GM19025 (cell line): ENCODE results near the gene SRXN1.
"Not testable (repeated sequence)": the region's sequence is repeated elsewhere in the genome, so short reads cannot be mapped to it uniquely, and the experiment has no call there.

ENCODE experiments used
- ATAC-seq: cut with Tn5 transposase; IDR thresholded peaks from one replicate; pipeline ENCODE4 v1.9.1; 2021; ENCODE audit warnings: mild to moderate bottlenecking, low read depth, moderate library complexity; ENCODE audit not compliant: unreplicated experiment

The SRXN1 gene

GRCh38 chr20:653110-653589, at the start of gene SRXN1:
TSS of gene SRXN1 (minus strand) at chr20:653200. CDS start at chr20:653185, 15 bp downstream.
- peak; percentile 92 for ATAC-seq

- ATAC-seq, result no peak
These were observed 48.6 kb upstream of the SRXN1 start for GRCh38 chr20:701401-702129.

- ATAC-seq, result no peak
These were observed 46.9 kb upstream of the SRXN1 start for GRCh38 chr20:699811-700338.

GRCh38 chr20:699342-699741, 46.3 kb upstream of the SRXN1 start:
- ATAC-seq, result no peak

- no peak for ATAC-seq
These were observed 45.3 kb upstream of the SRXN1 start for GRCh38 chr20:698276-698675.

GRCh38 chr20:697826-698225, 44.8 kb upstream of the SRXN1 start:
- no peak for ATAC-seq

- ATAC-seq, result no peak
These were observed 42.3 kb upstream of the SRXN1 start for GRCh38 chr20:695165-695866.

GRCh38 chr20:694496-694895, 41.5 kb upstream of the SRXN1 start:
- no peak for ATAC-seq

- ATAC-seq, result not testable (repeated sequence)
These were observed 40.8 kb upstream of the SRXN1 start for GRCh38 chr20:693786-694185.

GRCh38 chr20:692044-692443, 39.0 kb upstream of the SRXN1 start:
- no peak for ATAC-seq

GRCh38 chr20:689947-690346, 36.9 kb upstream of the SRXN1 start:
- no peak for ATAC-seq

GRCh38 chr20:689348-689747, 36.3 kb upstream of the SRXN1 start:
- ATAC-seq, result no peak

GRCh38 chr20:688809-689212, 35.8 kb upstream of the SRXN1 start:
- ATAC-seq, result no peak

- ATAC-seq, result no peak
These were observed 34.6 kb upstream of the SRXN1 start for GRCh38 chr20:687468-688203.

GRCh38 chr20:684676-685319, 31.8 kb upstream of the SRXN1 start:
- ATAC-seq, result no peak

- ATAC-seq, result no peak
These were observed 29.1 kb upstream of the SRXN1 start for GRCh38 chr20:682123-682522.

GRCh38 chr20:680638-681187, 27.7 kb upstream of the SRXN1 start:
- no peak for ATAC-seq

GRCh38 chr20:677957-678356, 25.0 kb upstream of the SRXN1 start:
- ATAC-seq, result no peak

GRCh38 chr20:676967-677366, 24.0 kb upstream of the SRXN1 start:
- no peak for ATAC-seq

- ATAC-seq, result no peak
These were observed 23.4 kb upstream of the SRXN1 start for GRCh38 chr20:676315-676937.
